ENCODE data around the gene HOXC10.

Gene HOXC10

DNA sequence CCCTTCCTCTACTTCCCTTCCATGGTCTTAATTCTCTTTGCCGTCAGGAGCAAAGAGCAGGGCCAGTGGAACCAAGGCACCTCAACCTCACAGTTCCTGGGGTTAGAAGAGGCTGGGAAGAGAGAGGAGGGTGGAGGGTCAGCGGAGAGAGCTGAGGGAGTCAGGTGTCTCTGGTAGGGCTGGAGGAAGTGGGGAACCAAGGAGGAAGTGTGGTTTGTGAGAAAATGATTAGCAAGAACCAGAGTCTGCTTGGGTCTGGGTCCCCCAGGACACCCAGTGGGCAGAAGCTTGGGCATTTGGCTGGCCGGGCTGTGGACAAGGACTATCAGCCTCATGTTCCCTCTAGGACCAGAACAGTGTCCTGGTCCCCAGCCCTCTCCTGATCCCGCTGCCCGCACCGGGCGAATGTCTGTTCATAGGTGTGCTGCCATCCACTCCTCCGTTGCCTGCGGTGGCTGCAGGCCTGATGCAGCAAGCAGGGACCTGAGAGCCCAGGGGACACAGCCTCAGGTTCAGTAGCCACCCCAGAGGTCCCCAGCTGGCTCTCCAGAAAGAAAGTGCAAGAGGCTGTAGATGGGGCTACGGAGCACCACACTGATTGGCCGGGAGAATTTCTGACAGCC is 27.9 kb upstream of the HOXC10 start:
- ChIA-PET CTCF (interaction anchor here (0.6 kb wide), 1 partner anchor 11 kb away, joined by 3 read pairs; no protein-coding TSS in a partner anchor), POLR2A (no interaction called here)
- TF ChIP-seq BHLHE40 (IDR thresholded peaks at IDR 0.05; ENCODE audit: borderline replicate concordance) (no peak), LEF1 (IDR thresholded peaks at IDR 0.05; ENCODE audit: borderline replicate concordance) (no peak), FOXK2 (IDR thresholded peaks at IDR 0.05) (no peak), SP1 (IDR thresholded peaks at IDR 0.05) (no peak), ARNT (IDR thresholded peaks at IDR 0.05) (no peak), ZNF384 (IDR thresholded peaks at IDR 0.05) (no peak), CTBP1 (IDR thresholded peaks at IDR 0.05; ENCODE audit: borderline replicate concordance) (no peak), PKNOX1 (IDR thresholded peaks at IDR 0.05) (no peak), SUZ12 (IDR thresholded peaks at IDR 0.05) (no peak), L3MBTL2 (conservative IDR thresholded peaks at IDR 0.05) (no peak), TARDBP (IDR thresholded peaks at IDR 0.05) (no peak)
- DNase-seq (ENCODE audit: extremely low spot score): no peak

- ChIA-PET POLR2A (interaction anchor here (0.9 kb wide), 1 partner anchor 16 kb away, joined by 3 read pairs; no protein-coding TSS in a partner anchor), CTCF (no interaction called here)
- no peak for TF ChIP-seq FOXK2 (IDR thresholded peaks at IDR 0.05)
- no peak for TF ChIP-seq CTBP1 (IDR thresholded peaks at IDR 0.05; ENCODE audit: borderline replicate concordance)
- no peak for TF ChIP-seq TARDBP (IDR thresholded peaks at IDR 0.05)
- TF ChIP-seq SP1 (IDR thresholded peaks at IDR 0.05): no peak
- TF ChIP-seq NFRKB (IDR thresholded peaks at IDR 0.05): no peak
- TF ChIP-seq ZNF384 (IDR thresholded peaks at IDR 0.05): no peak
- TF ChIP-seq PKNOX1 (IDR thresholded peaks at IDR 0.05): no peak
- TF ChIP-seq BHLHE40 (IDR thresholded peaks at IDR 0.05; ENCODE audit: borderline replicate concordance): no peak
- TF ChIP-seq HDGF (IDR thresholded peaks at IDR 0.05; ENCODE audit: borderline replicate concordance): no peak
- DNase-seq (ENCODE audit: extremely low spot score): no peak
Observed at GRCh38 chr12:53958128-53958527, 26.8 kb upstream of the HOXC10 start.

DNA sequence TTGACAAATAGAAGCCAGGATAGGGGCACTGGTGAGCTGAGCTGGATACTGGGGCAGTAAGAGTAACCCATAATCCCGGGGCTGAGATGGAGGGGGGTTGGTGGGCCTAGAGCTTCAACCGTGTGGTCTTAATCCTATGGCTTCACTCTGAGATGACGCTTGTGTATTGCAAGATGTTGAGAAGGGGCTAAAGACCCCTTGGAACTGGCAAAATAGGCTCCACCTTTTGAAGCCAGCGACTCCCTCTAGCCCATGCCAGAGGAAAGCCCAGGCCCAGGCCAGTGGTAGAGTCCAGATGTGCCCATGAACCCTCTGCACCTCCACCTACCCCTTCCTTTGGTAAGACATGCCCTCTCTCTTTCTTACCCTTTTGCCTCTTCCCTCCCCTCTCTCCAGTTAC is 25.6 kb upstream of the HOXC10 start:
- POLR2A ChIA-PET: interaction anchor here (0.8 to 1.3 kb wide), 2 partner anchors 17 to 21 kb away, joined by 3 to 4 read pairs; partner anchors contain the start of gene HOXC13
- CTCF ChIA-PET: no interaction called here
- DNase-seq (ENCODE audit: extremely low spot score): no peak
- TF ChIP-seq FOXA1 (IDR thresholded peaks at IDR 0.05): no peak
- no peak for TF ChIP-seq PKNOX1 (IDR thresholded peaks at IDR 0.05)
- TF ChIP-seq HDGF (IDR thresholded peaks at IDR 0.05; ENCODE audit: borderline replicate concordance): no peak
- no peak for TF ChIP-seq ELF4 (IDR thresholded peaks at IDR 0.05)
- TF ChIP-seq LEF1 (IDR thresholded peaks at IDR 0.05; ENCODE audit: borderline replicate concordance): no peak
- no peak for TF ChIP-seq FOXK2 (IDR thresholded peaks at IDR 0.05)
- TF ChIP-seq L3MBTL2 (conservative IDR thresholded peaks at IDR 0.05): no peak
- no peak for TF ChIP-seq CTBP1 (IDR thresholded peaks at IDR 0.05; ENCODE audit: borderline replicate concordance)
- TF ChIP-seq ARNT (IDR thresholded peaks at IDR 0.05): no peak
- TF ChIP-seq NFRKB (IDR thresholded peaks at IDR 0.05): no peak
- TF ChIP-seq ZNF384 (IDR thresholded peaks at IDR 0.05): no peak
- no peak for TF ChIP-seq SP1 (IDR thresholded peaks at IDR 0.05)
- TF ChIP-seq FOXM1 (IDR thresholded peaks at IDR 0.05; ENCODE audit: borderline replicate concordance): no peak
- TF ChIP-seq BHLHE40 (IDR thresholded peaks at IDR 0.05; ENCODE audit: borderline replicate concordance): no peak
- TF ChIP-seq TARDBP (IDR thresholded peaks at IDR 0.05): no peak

DNA sequence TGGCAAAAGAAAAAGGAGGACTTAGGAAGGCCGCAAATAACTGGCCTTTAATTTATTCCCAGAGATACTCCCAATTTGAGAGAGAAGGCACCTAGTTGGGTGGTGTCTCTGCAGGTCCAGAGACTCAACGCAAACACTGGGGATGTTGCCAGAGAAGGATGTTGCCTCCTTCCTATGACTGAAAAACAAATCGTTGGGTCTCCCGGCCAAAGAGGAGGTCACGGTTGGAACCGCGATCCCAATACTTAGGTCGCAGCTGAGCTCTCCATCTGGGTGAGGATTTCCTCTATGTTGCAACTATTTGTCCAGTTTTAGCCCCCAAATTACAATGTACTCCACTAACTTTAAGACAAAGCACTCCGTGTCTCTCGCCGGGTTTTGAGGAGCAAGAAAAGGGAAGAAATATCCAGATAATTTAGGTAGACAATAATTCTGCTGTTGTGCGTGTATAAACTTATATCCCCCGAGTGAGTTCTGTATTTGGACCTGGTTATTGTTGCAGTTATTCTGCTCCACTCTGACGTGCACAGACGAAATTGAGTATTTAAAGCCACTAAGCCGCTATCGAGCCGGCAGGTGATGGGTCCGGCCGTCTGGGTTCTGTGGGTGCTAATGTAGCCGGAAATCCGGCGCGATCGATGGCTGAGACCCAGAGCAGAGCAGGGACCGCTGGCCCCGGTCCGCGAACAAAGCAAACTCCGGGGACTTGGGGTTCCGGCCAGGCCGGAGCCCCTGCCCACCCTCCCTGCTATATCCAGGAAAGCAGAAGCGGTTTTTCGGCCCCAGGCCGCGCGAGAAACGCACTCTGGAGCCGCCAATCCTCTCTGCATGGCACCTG is 24.5 kb upstream of the HOXC10 start:
- POLR2A ChIA-PET: interaction anchor here (1.3 kb wide), 1 partner anchor 22 kb away, joined by 4 read pairs; the partner anchor contains the start of gene HOXC13
- no peak for DNase-seq (ENCODE audit: extremely low spot score)
- no peak for TF ChIP-seq BHLHE40 (IDR thresholded peaks at IDR 0.05; ENCODE audit: borderline replicate concordance)
- no peak for TF ChIP-seq L3MBTL2 (conservative IDR thresholded peaks at IDR 0.05)
- no peak for TF ChIP-seq SUZ12 (IDR thresholded peaks at IDR 0.05)
- no peak for TF ChIP-seq NFRKB (IDR thresholded peaks at IDR 0.05)
- no peak for TF ChIP-seq FOXK2 (IDR thresholded peaks at IDR 0.05)
- TF ChIP-seq ZNF384 (IDR thresholded peaks at IDR 0.05): no peak
- TF ChIP-seq HDGF (IDR thresholded peaks at IDR 0.05; ENCODE audit: borderline replicate concordance): no peak
- TF ChIP-seq FOXA1 (IDR thresholded peaks at IDR 0.05): no peak
- TF ChIP-seq SP1 (IDR thresholded peaks at IDR 0.05): no peak
- CTCF ChIA-PET: no interaction called here

DNA sequence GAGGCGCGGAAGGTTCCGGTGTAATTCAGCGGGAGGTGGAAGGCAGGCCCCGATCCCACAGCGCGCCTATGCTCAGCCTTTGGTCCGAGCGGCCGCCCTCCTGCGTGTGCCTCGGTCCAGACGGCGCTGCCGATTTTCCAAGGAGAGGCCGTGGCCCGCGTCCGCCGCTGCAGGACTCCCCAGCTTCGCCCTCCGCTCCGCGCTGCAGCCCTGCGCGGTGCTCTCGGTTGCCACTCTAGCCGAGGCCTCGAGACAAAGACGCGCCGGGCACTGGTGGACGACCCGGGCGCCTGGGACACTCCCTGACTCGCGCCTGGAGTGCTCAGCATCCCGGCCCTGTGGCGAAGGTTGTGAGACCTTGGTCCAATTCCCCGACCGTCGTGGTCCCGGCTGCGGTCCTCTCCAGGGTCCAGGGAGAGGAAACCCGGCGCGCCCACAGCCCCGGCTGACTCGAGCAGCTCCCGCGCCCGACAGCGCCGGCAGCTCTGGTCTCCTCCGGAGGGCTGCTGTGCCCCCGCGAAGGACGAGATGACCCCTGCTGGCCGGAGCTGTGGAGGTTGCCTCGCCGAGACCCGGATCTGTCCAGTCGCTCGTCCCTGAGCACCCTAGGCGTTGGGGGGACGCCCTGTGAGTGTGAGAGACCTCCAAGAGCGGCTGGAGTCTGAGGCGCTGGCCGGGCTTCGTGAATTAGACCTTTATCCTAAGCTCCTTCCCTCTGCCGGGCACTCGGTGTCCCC is 23.8 kb upstream of the HOXC10 start:
- ChIA-PET POLR2A (interaction anchor here (0.9 kb wide), 1 partner anchor 12 kb away, joined by 5 read pairs; the partner anchor contains the start of gene HOXC11), CTCF (interaction anchor here (1.0 to 1.1 kb wide), 2 partner anchors 8 to 10 kb away, joined by 3 read pairs; no protein-coding TSS in a partner anchor)
- no peak for TF ChIP-seq SUZ12 (IDR thresholded peaks at IDR 0.05)
- no peak for TF ChIP-seq CTBP1 (IDR thresholded peaks at IDR 0.05; ENCODE audit: borderline replicate concordance)
- no peak for TF ChIP-seq FOXK2 (IDR thresholded peaks at IDR 0.05)
- no peak for TF ChIP-seq PKNOX1 (IDR thresholded peaks at IDR 0.05)
- no peak for TF ChIP-seq BHLHE40 (IDR thresholded peaks at IDR 0.05; ENCODE audit: borderline replicate concordance)
- TF ChIP-seq LEF1 (IDR thresholded peaks at IDR 0.05; ENCODE audit: borderline replicate concordance): no peak
- TF ChIP-seq SP1 (IDR thresholded peaks at IDR 0.05): no peak
- no peak for DNase-seq (ENCODE audit: extremely low spot score)

All from HEK293T (cell line).